OCI-LY1 (cell line): ENCODE results near the gene CCNG2.

ENCODE experiments used
- EZH2 ChIP-seq: fragments of 200-600 bp; sonication (generic), shearing (Covaris generic); IDR thresholded peaks from 2 replicates; pipeline ENCODE4 v1.8.0; 2017; ENCODE audit warnings: borderline replicate concordance, mixed run types, mild to moderate bottlenecking, antibody characterized with exemption, low read length, moderate library complexity, mixed read lengths
- TF ChIP-seq, protein P1 (sequence below): fragments of 200-600 bp; sonication (generic), shearing (Covaris generic); IDR thresholded peaks from 2 replicates; pipeline ENCODE4 v1.5.1; 2017; ENCODE audit warnings: mild to moderate bottlenecking, antibody characterized with exemption, low read length, moderate library complexity, mixed read lengths

- TF ChIP-seq, protein P1, sequence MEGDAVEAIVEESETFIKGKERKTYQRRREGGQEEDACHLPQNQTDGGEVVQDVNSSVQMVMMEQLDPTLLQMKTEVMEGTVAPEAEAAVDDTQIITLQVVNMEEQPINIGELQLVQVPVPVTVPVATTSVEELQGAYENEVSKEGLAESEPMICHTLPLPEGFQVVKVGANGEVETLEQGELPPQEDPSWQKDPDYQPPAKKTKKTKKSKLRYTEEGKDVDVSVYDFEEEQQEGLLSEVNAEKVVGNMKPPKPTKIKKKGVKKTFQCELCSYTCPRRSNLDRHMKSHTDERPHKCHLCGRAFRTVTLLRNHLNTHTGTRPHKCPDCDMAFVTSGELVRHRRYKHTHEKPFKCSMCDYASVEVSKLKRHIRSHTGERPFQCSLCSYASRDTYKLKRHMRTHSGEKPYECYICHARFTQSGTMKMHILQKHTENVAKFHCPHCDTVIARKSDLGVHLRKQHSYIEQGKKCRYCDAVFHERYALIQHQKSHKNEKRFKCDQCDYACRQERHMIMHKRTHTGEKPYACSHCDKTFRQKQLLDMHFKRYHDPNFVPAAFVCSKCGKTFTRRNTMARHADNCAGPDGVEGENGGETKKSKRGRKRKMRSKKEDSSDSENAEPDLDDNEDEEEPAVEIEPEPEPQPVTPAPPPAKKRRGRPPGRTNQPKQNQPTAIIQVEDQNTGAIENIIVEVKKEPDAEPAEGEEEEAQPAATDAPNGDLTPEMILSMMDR, result no peak
- no peak for TF ChIP-seq EZH2
Observed at GRCh38 chr4:77125961-77126360, 31.0 kb upstream of the CCNG2 start.
